ENCODE data around the gene DGKG. TPM values are rescaled to one million over a fixed set of nuclear protein-coding genes. Genes with fewer than 3 reads are reported as not detected.
A peak's percentile ranks its signal among the peaks of the same experiment; 100 is the strongest.

The DGKG gene
- total RNA-seq, 2 experiments from 2014 or later: 0.20 to 0.66 TPM

DNA sequence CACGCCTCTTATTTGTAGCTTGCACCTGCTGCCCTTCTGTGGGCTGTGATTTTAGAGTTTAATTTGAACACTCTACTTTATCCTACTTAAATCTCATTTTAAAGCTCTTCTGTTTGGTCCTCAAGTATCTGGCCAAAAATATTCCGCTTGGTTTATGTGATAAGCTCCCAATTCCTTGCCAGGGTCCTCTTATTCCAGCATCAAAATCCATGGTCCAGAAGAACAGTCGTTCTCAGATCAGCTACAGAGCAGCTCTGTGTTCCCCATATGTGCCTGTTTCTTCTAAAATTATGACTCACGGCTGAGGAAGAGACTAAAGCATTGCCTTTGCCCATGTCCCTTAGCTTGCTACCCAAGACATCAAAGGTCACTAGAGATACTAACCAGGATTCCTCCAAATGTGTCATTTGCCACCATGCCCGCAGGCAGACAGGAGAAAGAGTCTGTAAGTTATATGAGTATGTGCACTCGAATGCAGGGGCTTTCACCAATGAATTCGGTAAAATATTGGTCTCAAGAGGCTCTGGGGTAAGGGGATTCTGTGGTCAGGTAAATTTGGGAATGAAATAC lies 137.9 kb downstream of the DGKG start:
- no peaks in the 10 kb centered on the region for H3K4me1 Mint-ChIP-seq
- no peak overlapping the region for H3K4me3 Mint-ChIP-seq
- CTCF ChIA-PET: no interaction called here
- no peaks in the 10 kb centered on the region for H3K36me3 Mint-ChIP-seq
- H3K9me3 Mint-ChIP-seq (ENCODE audit: low read depth): no peaks in the 10 kb centered on the region
- no peak for ATAC-seq
- peaks cover 72% of the 10 kb centered on the region for H3K27me3 Mint-ChIP-seq
- H3K27ac Mint-ChIP-seq: no peak overlapping the region
- no peak for DNase-seq

GRCh38 chr3:186223476-186223875 lies 138.6 kb downstream of the DGKG start:
- Mint-ChIP-seq H3K27me3 (peaks cover 67% of the 10 kb centered on the region), H3K27ac (no peak overlapping the region), H3K36me3 (no peaks in the 10 kb centered on the region), H3K9me3 (ENCODE audit: low read depth) (no peaks in the 10 kb centered on the region), H3K4me3 (no peak overlapping the region), H3K4me1 (peaks cover under 1% of the 10 kb centered on the region)
- CTCF ChIA-PET: no interaction called here
- ATAC-seq (no peak), DNase-seq (no peak)

DNA sequence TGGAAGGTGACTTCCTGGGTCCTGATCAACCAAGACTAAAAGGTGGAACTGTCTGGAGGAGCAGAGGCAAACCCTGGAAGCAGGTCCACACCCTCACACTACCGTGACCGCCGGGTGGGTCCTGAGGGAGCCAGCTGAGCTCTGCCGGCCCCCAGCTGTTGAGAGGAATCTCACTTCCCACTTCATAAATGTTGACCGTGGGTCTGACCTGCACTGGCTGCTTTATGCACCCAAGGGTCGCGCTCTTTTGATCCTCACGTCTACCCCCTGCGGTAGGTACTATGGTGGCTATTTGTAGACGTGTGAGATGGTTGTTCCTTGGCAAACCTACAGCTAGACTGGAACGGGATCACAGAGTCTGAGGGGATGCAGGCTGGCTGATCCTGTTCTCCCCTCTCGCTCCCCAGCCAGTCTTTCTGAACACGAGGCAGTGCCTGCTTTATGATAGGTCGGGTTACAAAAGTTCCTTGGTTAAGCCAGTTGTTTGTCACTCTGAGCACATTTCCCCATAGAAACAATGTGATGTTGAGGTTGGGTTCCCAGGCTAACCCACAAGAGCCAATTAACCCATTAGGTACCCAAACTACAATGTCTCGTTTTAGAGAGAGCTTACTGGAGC lies 140.2 kb downstream of the DGKG start:
- H3K36me3 Mint-ChIP-seq: no peaks in the 10 kb centered on the region
- peaks cover 14% of the 10 kb centered on the region for H3K4me1 Mint-ChIP-seq
- DNase-seq: no peak
- H3K27me3 Mint-ChIP-seq: peaks cover 59% of the 10 kb centered on the region
- no peak for ATAC-seq
- no peaks in the 10 kb centered on the region for H3K9me3 Mint-ChIP-seq (ENCODE audit: low read depth)
- no peak overlapping the region for H3K4me3 Mint-ChIP-seq
- CTCF ChIA-PET: no interaction called here
- no peak overlapping the region for H3K27ac Mint-ChIP-seq

DNA sequence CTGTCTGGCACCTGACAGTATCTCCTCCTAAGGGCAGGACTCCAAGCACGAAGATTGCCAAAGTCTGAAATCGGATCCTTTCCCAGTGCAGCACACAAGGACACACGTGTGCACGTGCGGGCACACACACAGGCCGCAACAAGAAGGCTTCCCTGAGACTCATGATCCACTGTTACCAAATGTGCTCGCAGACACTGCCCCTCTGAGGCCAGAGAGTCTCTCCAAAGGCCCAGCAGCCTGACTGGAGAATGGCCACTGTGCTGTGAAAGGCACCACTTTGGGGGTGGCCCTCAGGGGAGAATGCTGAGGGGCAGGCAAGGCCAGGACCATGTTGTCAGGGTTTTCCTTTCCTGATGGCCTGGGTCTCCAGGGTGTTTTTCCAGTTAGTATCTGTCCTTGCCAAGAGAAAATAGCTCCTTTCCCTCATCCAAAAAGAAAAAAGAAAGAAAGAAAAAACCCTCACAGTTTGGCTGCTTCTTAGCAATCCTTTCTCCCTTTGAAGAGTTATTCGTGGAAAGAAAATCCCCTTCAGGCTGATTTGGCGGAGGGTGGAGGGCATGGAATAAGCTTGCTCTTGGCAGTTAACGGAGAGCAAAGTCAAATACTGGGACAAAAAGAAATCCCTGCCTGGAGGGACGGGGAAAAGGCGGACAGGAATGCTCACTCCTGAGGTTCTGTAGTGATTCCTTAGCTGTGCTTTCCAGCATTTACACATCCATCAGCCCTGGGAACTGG lies 141.0 kb downstream of the DGKG start:
- Mint-ChIP-seq H3K27ac (no peak overlapping the region), H3K27me3 (peaks cover 58% of the 10 kb centered on the region), H3K9me3 (ENCODE audit: low read depth) (no peaks in the 10 kb centered on the region), H3K4me3 (no peak overlapping the region), H3K36me3 (no peaks in the 10 kb centered on the region), H3K4me1 (peaks cover 19% of the 10 kb centered on the region)
- ATAC-seq: no peak
- CTCF ChIA-PET: interaction anchor here (1.0 to 1.5 kb wide), 2 partner anchors 238 to 320 kb away, joined by 3 read pairs; no protein-coding TSS in a partner anchor
- DNase-seq: no peak

DNA sequence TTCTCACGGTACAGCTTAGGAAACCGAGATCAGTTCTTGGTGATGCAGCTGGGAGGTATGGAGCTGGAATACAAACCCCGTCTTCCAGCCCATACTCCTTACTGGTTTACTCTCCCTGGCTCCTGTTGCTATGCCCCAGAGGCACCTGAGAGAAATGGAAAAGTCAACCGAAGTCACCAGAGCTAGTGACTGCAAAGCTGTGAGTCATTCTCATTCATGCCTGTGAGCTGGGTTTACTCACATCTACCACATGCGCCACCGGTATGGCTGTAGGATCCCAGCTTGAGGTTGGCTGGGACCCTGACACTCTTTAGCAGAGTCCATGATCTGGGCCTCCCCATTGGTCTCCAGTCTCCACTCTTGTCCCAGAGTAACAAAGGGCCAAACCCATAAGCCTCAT lies 141.7 kb downstream of the DGKG start:
- Mint-ChIP-seq H3K27me3 (peaks cover 52% of the 10 kb centered on the region), H3K4me1 (peaks cover 19% of the 10 kb centered on the region), H3K36me3 (no peaks in the 10 kb centered on the region), H3K4me3 (no peak overlapping the region), H3K27ac (no peak overlapping the region), H3K9me3 (ENCODE audit: low read depth) (no peaks in the 10 kb centered on the region)
- CTCF ChIA-PET: interaction anchor here (1.0 to 1.5 kb wide), 2 partner anchors 237 to 320 kb away, joined by 3 read pairs; no protein-coding TSS in a partner anchor
- no peak for DNase-seq
- no peak for ATAC-seq

GRCh38 chr3:186219211-186219638 lies 142.8 kb downstream of the DGKG start:
- Mint-ChIP-seq H3K36me3 (no peaks in the 10 kb centered on the region), H3K27me3 (peaks cover 50% of the 10 kb centered on the region), H3K4me1 (peaks cover 19% of the 10 kb centered on the region), H3K4me3 (no peak overlapping the region), H3K9me3 (ENCODE audit: low read depth) (no peaks in the 10 kb centered on the region), H3K27ac (no peak overlapping the region)
- ATAC-seq: no peak
- no peak for DNase-seq
- CTCF ChIA-PET: interaction anchor here (0.7 kb wide), 1 partner anchor 559 kb away, joined by 3 read pairs; no protein-coding TSS in a partner anchor

DNA sequence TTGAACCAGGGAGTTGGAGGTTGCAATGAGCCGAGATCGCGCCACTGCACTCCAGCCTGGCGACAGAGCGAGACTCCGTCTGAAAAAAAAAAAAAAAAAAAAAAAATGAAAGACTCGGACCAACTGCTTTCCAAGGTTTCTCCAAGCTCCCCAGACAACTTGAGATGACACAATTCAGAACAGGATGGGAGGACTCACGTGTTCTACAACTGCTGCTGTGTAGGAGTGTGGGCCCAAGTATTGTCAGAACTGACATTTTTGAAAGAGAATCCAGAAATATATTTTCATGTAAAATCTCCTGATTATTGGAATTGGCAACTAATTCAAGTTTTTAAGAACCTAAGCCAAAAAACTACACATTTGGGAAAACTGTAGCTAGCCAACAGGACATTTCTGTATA lies 143.6 kb downstream of the DGKG start:
- H3K4me1 Mint-ChIP-seq: peaks cover 19% of the 10 kb centered on the region
- H3K27me3 Mint-ChIP-seq: peaks cover 48% of the 10 kb centered on the region
- H3K36me3 Mint-ChIP-seq: no peaks in the 10 kb centered on the region
- no peak for DNase-seq
- H3K4me3 Mint-ChIP-seq: no peak overlapping the region
- CTCF ChIA-PET: interaction anchor here (0.7 to 1.8 kb wide), 2 partner anchors 10 to 558 kb away, joined by 3 to 5 read pairs; no protein-coding TSS in a partner anchor
- H3K9me3 Mint-ChIP-seq (ENCODE audit: low read depth): no peaks in the 10 kb centered on the region
- no peak for ATAC-seq
- no peak overlapping the region for H3K27ac Mint-ChIP-seq

DNA sequence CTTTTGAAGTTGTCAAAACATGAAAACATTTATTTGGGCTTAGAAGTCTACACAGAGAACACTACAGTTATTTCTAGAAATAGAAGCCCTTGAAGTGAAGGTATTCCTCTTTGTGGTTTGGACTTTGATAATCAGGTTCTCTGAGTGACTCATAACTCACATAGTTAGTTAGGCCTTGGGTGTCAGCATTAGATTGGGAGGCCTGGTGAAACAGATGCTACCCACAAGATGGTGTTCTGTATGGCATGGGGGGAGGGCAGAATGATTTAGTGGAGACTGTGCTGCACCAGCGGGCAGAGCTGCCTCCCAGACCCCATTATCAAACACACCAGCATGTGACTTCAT lies 144.2 kb downstream of the DGKG start:
- Mint-ChIP-seq H3K36me3 (no peaks in the 10 kb centered on the region), H3K4me1 (peaks cover 19% of the 10 kb centered on the region), H3K27ac (no peak overlapping the region), H3K4me3 (no peak overlapping the region), H3K27me3 (peaks cover 49% of the 10 kb centered on the region), H3K9me3 (ENCODE audit: low read depth) (no peaks in the 10 kb centered on the region)
- DNase-seq (peak; percentile 52), ATAC-seq (peak; percentile 85)
- CTCF ChIA-PET: interaction anchor here (1.0 to 1.8 kb wide), 2 partner anchors 9 to 323 kb away, joined by 3 to 5 read pairs; no protein-coding TSS in a partner anchor

DNA sequence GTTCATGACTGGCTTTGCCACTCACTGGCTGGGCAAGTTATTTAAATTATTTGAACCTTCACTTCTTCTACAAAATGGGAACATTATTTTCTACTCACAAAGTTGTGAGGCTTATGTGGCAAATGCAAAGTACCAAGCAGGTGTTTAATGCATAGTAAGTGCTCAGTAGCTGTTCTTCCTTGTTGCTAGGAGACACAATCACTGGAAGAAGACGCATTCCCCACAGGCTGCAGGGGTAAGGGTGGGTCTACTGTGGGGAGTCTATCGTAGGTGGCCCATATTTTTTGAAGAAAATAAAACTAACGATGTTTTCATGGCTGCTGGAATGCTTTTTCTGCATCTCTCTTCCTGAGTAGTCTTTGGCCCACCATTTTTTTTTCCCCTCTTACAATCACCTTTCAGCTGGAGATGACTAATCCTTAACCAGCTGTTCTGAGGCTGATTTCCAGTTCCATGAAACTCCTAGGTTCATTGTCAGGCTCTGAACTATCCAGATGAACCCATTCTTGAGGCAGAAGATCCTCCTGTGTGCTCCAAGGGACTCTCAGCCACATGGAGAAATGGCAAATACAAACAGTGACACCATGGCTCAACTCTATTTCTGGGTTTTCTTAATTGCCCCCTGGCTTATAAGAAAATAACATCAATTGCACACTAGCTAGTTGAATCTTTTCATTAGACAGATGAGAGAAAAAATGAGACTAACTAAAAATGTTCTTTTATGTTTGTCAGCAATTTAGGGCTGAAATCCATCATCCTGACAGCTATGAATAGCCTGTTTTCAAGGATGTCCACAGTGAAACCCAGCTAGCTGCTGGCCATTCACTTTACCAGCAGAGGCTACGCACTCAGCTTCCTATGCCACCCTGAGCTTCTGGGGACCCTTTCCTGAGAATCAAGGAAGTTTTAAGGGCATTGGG lies 144.9 kb downstream of the DGKG start:
- H3K27me3 Mint-ChIP-seq: peaks cover 49% of the 10 kb centered on the region
- CTCF ChIA-PET: interaction anchor here (1.0 to 1.8 kb wide), 2 partner anchors 9 to 324 kb away, joined by 3 to 5 read pairs; no protein-coding TSS in a partner anchor
- H3K36me3 Mint-ChIP-seq: no peaks in the 10 kb centered on the region
- DNase-seq: no peak
- no peaks in the 10 kb centered on the region for H3K9me3 Mint-ChIP-seq (ENCODE audit: low read depth)
- ATAC-seq: no peak
- H3K27ac Mint-ChIP-seq: no peak overlapping the region
- peaks cover 19% of the 10 kb centered on the region for H3K4me1 Mint-ChIP-seq
- H3K4me3 Mint-ChIP-seq: no peak overlapping the region

GRCh38 chr3:186214670-186215069 lies 147.4 kb downstream of the DGKG start:
- no peaks in the 10 kb centered on the region for H3K9me3 Mint-ChIP-seq (ENCODE audit: low read depth)

GRCh38 chr3:186213946-186214345 lies 148.1 kb downstream of the DGKG start:
- CTCF ChIA-PET: no interaction called here

More at GRCh38 chr3:186214670-186215069, 147.4 kb downstream of the DGKG start:
- DNase-seq (no peak), ATAC-seq (no peak)
- no peak overlapping the region for H3K27ac Mint-ChIP-seq
- H3K4me3 Mint-ChIP-seq: no peak overlapping the region
- no peaks in the 10 kb centered on the region for H3K36me3 Mint-ChIP-seq
- H3K4me1 Mint-ChIP-seq: peaks cover 19% of the 10 kb centered on the region
- peaks cover 37% of the 10 kb centered on the region for H3K27me3 Mint-ChIP-seq
- CTCF ChIA-PET: no interaction called here

GRCh38 chr3:186212611-186213010 lies 149.4 kb downstream of the DGKG start:
- CTCF ChIA-PET: no interaction called here
- Mint-ChIP-seq H3K4me3 (no peak overlapping the region), H3K36me3 (no peaks in the 10 kb centered on the region), H3K4me1 (peaks cover 13% of the 10 kb centered on the region), H3K27me3 (peaks cover 36% of the 10 kb centered on the region), H3K9me3 (ENCODE audit: low read depth) (no peaks in the 10 kb centered on the region), H3K27ac (no peak overlapping the region)
- no peak for DNase-seq
- ATAC-seq: no peak

More at GRCh38 chr3:186213946-186214345, 148.1 kb downstream of the DGKG start:
- DNase-seq: no peak
- peaks cover 19% of the 10 kb centered on the region for H3K4me1 Mint-ChIP-seq
- ATAC-seq: no peak
- H3K4me3 Mint-ChIP-seq: no peak overlapping the region
- H3K9me3 Mint-ChIP-seq (ENCODE audit: low read depth): no peaks in the 10 kb centered on the region
- no peak overlapping the region for H3K27ac Mint-ChIP-seq
- no peaks in the 10 kb centered on the region for H3K36me3 Mint-ChIP-seq
- peaks cover 38% of the 10 kb centered on the region for H3K27me3 Mint-ChIP-seq
